ENCODE data around the gene PHTF2. TPM values are rescaled to one million over a fixed set of nuclear protein-coding genes. Genes with fewer than 3 reads are reported as not detected.

The PHTF2 gene
- total RNA-seq, 1 experiment from 2014 or later = 26.7 TPM

DNA sequence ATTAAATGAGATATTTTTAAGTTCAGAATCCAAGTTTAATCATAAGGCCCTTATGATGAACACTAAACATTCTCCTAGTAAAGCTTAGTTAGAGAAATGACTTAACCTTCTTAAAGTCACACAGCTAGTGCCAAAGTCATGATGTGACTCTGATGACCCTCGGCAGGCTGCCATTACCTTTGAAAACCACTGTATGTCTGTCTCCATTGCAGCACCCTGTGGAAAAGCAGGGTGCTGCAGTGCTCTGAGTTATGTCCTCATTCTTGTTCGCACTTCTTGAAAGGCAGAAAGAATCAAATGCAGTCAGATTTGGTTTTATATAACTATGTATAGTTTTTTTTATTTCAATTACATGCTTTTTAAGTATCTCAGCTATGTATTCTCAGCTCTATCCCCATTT, 105.0 kb downstream of the PHTF2 start:
- H3K9ac ChIP-seq (ENCODE audit: low read length) = no peak overlapping the region
- RAD21 ChIA-PET (ENCODE audit: low non-redundant PET in 1 of 2, low total read pairs in 2 of 2, uncharacterized antibody in 2 of 2, unreplicated experiment in 2 of 2) = no interaction called here
- no peaks in the 10 kb centered on the region for H3K4me1 ChIP-seq (ENCODE audit: control insufficient read depth in 1 of 2, insufficient read depth in 2 of 2, low read length in 2 of 2)
- no TSS peak for BruUV-seq (replicated peaks)
- H3K36me3 ChIP-seq (ENCODE audit: control insufficient read depth in 1 of 2, insufficient read depth in 2 of 2, low read length in 2 of 2) = no peaks in the 10 kb centered on the region; a peak in 1 of 4 replicates
- no peak for TF ChIP-seq SRF (IDR thresholded peaks at IDR 0.05; ENCODE audit: low read depth)
- TF ChIP-seq, protein P1, sequence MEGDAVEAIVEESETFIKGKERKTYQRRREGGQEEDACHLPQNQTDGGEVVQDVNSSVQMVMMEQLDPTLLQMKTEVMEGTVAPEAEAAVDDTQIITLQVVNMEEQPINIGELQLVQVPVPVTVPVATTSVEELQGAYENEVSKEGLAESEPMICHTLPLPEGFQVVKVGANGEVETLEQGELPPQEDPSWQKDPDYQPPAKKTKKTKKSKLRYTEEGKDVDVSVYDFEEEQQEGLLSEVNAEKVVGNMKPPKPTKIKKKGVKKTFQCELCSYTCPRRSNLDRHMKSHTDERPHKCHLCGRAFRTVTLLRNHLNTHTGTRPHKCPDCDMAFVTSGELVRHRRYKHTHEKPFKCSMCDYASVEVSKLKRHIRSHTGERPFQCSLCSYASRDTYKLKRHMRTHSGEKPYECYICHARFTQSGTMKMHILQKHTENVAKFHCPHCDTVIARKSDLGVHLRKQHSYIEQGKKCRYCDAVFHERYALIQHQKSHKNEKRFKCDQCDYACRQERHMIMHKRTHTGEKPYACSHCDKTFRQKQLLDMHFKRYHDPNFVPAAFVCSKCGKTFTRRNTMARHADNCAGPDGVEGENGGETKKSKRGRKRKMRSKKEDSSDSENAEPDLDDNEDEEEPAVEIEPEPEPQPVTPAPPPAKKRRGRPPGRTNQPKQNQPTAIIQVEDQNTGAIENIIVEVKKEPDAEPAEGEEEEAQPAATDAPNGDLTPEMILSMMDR (IDR thresholded peaks at IDR 0.05 in 2 of 3, conservative IDR thresholded peaks at IDR 0.05 in 1 of 3; ENCODE audit: borderline replicate concordance in 1 of 3, insufficient read depth in 1 of 3, low read depth in 2 of 3, low read length in 2 of 3) = peak in 1 of 3 experiments; percentile 38; a peak in 2 of 6 replicates
- H4K20me1 ChIP-seq (ENCODE audit: insufficient read depth) = no peaks in the 10 kb centered on the region
- H3K27ac ChIP-seq (ENCODE audit: low read depth, low read length) = no peak overlapping the region
- no peak for DNase-seq (ENCODE audit: low read depth, low spot score)
- intact Hi-C loops (cut with micrococcal nuclease) = no loop called here
- no peaks in the 10 kb centered on the region for H3K79me2 ChIP-seq (ENCODE audit: insufficient read depth, low read length)
- no peaks in the 10 kb centered on the region for H3K9me2 ChIP-seq (ENCODE audit: insufficient read depth)
- ATAC-seq = peak; percentile 70; the same call in 1 of the 2 replicates
- H3K27me3 ChIP-seq (ENCODE audit: insufficient read depth, low read length) = no peaks in the 10 kb centered on the region
- no peak overlapping the region for H2AFZ ChIP-seq (ENCODE audit: low read depth, low read length, poor library complexity, severe bottlenecking)
- H3K9me3 ChIP-seq (ENCODE audit: control insufficient read depth in 1 of 2, insufficient read depth in 1 of 2, low read depth in 1 of 2, low read length in 2 of 2) = no peaks in the 10 kb centered on the region
- POLR2A ChIA-PET = no interaction called here
- CTCF ChIA-PET = interaction anchor here (0.6 kb wide), 1 partner anchor 245 kb away, joined by 3 read pairs; no protein-coding TSS in a partner anchor
- H3K4me3 ChIP-seq (replicated peaks in 1 of 2; ENCODE audit: low read depth in 1 of 2, low read length in 2 of 2) = no peak overlapping the region
- H3K4me2 ChIP-seq (ENCODE audit: low read length) = no peak overlapping the region

DNA sequence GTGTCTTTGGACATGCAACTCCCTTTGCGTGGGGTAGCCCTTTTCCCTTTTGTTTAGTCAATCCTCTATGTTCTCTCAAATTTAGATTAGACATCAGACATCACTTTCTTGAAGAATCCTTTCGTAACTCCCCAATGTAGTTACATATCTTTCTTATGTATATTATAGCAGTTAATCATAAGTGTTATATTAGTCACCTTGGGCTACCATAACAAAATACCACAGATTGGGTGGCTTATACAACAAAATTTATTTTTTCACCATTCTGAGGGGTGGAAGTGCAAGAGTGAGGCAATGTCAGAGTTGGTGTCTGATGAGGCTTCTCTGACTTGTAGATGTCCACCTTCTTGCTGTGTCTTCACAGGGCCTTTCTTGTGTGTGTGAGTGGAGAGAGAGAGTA, 105.7 kb downstream of the PHTF2 start:
- Histone ChIP-seq H3K79me2 (ENCODE audit: insufficient read depth, low read length) (no peaks in the 10 kb centered on the region), H3K9me3 (ENCODE audit: control insufficient read depth in 1 of 2, insufficient read depth in 1 of 2, low read depth in 1 of 2, low read length in 2 of 2) (no peaks in the 10 kb centered on the region), H3K4me1 (ENCODE audit: control insufficient read depth in 1 of 2, insufficient read depth in 2 of 2, low read length in 2 of 2) (no peaks in the 10 kb centered on the region), H3K27me3 (ENCODE audit: insufficient read depth, low read length) (no peaks in the 10 kb centered on the region), H3K36me3 (ENCODE audit: control insufficient read depth in 1 of 2, insufficient read depth in 2 of 2, low read length in 2 of 2) (no peaks in the 10 kb centered on the region; a peak in 1 of 4 replicates), H3K4me2 (ENCODE audit: low read length) (no peak overlapping the region), H3K4me3 (replicated peaks in 1 of 2; ENCODE audit: low read depth in 1 of 2, low read length in 2 of 2) (no peak overlapping the region), H3K9ac (ENCODE audit: low read length) (no peak overlapping the region), H3K9me2 (ENCODE audit: insufficient read depth) (no peaks in the 10 kb centered on the region), H2AFZ (ENCODE audit: low read depth, low read length, poor library complexity, severe bottlenecking) (no peak overlapping the region), H4K20me1 (ENCODE audit: insufficient read depth) (no peaks in the 10 kb centered on the region), H3K27ac (ENCODE audit: low read depth, low read length) (no peak overlapping the region)
- no peak for DNase-seq (ENCODE audit: low read depth, low spot score)
- no peak for ATAC-seq
- ChIA-PET CTCF (no interaction called here), POLR2A (no interaction called here), RAD21 (ENCODE audit: low non-redundant PET in 1 of 2, low total read pairs in 2 of 2, uncharacterized antibody in 2 of 2, unreplicated experiment in 2 of 2) (no interaction called here)
- no TSS peak for BruUV-seq (replicated peaks)
- intact Hi-C loops (cut with micrococcal nuclease) = no loop called here
- TF ChIP-seq, protein P2, sequence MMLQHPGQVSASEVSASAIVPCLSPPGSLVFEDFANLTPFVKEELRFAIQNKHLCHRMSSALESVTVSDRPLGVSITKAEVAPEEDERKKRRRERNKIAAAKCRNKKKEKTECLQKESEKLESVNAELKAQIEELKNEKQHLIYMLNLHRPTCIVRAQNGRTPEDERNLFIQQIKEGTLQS (IDR thresholded peaks at IDR 0.05) = no peak
- TF ChIP-seq TCF7L2 (IDR thresholded peaks at IDR 0.05; ENCODE audit: borderline replicate concordance, extremely low read depth, insufficient read depth, insufficient read length) (no peak), SRF (IDR thresholded peaks at IDR 0.05; ENCODE audit: low read depth) (no peak), CBX3 (IDR thresholded peaks at IDR 0.05; ENCODE audit: low read depth) (no peak), SIN3A (IDR thresholded peaks at IDR 0.05; ENCODE audit: low read depth) (no peak), SP1 (IDR thresholded peaks at IDR 0.05; ENCODE audit: low read depth) (no peak), JUND (IDR thresholded peaks at IDR 0.05) (no peak), POLR2A (IDR thresholded peaks at IDR 0.05; ENCODE audit: borderline replicate concordance, extremely low read depth, insufficient read depth, insufficient read length) (no peak), EZH2 (IDR thresholded peaks at IDR 0.05) (no peak)
- TF ChIP-seq, protein P3, sequence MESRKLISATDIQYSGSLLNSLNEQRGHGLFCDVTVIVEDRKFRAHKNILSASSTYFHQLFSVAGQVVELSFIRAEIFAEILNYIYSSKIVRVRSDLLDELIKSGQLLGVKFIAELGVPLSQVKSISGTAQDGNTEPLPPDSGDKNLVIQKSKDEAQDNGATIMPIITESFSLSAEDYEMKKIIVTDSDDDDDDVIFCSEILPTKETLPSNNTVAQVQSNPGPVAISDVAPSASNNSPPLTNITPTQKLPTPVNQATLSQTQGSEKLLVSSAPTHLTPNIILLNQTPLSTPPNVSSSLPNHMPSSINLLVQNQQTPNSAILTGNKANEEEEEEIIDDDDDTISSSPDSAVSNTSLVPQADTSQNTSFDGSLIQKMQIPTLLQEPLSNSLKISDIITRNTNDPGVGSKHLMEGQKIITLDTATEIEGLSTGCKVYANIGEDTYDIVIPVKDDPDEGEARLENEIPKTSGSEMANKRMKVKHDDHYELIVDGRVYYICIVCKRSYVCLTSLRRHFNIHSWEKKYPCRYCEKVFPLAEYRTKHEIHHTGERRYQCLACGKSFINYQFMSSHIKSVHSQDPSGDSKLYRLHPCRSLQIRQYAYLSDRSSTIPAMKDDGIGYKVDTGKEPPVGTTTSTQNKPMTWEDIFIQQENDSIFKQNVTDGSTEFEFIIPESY (IDR thresholded peaks at IDR 0.05; ENCODE audit: extremely low read depth, insufficient replicate concordance, low read length) = no peak
- TF ChIP-seq, protein P4, sequence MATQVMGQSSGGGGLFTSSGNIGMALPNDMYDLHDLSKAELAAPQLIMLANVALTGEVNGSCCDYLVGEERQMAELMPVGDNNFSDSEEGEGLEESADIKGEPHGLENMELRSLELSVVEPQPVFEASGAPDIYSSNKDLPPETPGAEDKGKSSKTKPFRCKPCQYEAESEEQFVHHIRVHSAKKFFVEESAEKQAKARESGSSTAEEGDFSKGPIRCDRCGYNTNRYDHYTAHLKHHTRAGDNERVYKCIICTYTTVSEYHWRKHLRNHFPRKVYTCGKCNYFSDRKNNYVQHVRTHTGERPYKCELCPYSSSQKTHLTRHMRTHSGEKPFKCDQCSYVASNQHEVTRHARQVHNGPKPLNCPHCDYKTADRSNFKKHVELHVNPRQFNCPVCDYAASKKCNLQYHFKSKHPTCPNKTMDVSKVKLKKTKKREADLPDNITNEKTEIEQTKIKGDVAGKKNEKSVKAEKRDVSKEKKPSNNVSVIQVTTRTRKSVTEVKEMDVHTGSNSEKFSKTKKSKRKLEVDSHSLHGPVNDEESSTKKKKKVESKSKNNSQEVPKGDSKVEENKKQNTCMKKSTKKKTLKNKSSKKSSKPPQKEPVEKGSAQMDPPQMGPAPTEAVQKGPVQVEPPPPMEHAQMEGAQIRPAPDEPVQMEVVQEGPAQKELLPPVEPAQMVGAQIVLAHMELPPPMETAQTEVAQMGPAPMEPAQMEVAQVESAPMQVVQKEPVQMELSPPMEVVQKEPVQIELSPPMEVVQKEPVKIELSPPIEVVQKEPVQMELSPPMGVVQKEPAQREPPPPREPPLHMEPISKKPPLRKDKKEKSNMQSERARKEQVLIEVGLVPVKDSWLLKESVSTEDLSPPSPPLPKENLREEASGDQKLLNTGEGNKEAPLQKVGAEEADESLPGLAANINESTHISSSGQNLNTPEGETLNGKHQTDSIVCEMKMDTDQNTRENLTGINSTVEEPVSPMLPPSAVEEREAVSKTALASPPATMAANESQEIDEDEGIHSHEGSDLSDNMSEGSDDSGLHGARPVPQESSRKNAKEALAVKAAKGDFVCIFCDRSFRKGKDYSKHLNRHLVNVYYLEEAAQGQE (IDR thresholded peaks at IDR 0.05; ENCODE audit: low read depth) = no peak
- TF ChIP-seq, protein P5, sequence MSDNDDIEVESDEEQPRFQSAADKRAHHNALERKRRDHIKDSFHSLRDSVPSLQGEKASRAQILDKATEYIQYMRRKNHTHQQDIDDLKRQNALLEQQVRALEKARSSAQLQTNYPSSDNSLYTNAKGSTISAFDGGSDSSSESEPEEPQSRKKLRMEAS (IDR thresholded peaks at IDR 0.05) = no peak

Data from HCT116 (cell line).